ENCODE data around the gene CLDN5. TPM values are rescaled to one million over a fixed set of nuclear protein-coding genes. Genes with fewer than 3 reads are reported as not detected.
"Not testable (repeated sequence)": the region's sequence is repeated elsewhere in the genome, so short reads cannot be mapped to it uniquely, and the experiment has no call there.

CLDN5 gene
- total RNA-seq, 1 donor from 2014 or later = 0.47 TPM

DNA sequence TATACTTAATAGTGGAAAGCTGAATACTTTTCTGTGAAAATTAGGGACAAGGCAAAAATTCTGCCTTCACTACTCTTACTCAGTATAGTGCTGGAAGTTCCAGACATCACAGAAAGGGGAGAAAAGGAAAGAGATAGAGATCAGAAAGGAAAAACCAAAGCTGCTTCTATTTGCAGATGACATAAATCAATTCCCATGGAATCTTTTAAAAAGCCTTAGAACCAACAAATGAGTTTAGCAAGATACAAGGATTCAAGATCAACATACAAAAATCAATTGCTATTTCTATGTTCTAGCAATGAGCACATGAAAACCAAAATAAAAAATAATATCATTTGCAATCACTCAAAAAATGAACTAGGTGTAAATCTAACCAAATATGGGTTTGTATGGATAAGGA is 16.2 kb upstream of the CLDN5 start:
- DNase-seq (ENCODE audit: low spot score) = no peak
- peaks cover 19% of the 10 kb centered on the region for H3K27me3 Mint-ChIP-seq (ENCODE audit: insufficient read depth)
- H3K4me1 Mint-ChIP-seq (ENCODE audit: low read depth) = no peaks in the 10 kb centered on the region
- intact Hi-C loops (cut with micrococcal nuclease) = no loop called here
- H3K9me3 Mint-ChIP-seq = no peaks in the 10 kb centered on the region
- no peaks in the 10 kb centered on the region for H3K36me3 Mint-ChIP-seq (ENCODE audit: low read depth)
- no peak overlapping the region for H3K4me3 Mint-ChIP-seq
- no peak overlapping the region for H3K27ac Mint-ChIP-seq

DNA sequence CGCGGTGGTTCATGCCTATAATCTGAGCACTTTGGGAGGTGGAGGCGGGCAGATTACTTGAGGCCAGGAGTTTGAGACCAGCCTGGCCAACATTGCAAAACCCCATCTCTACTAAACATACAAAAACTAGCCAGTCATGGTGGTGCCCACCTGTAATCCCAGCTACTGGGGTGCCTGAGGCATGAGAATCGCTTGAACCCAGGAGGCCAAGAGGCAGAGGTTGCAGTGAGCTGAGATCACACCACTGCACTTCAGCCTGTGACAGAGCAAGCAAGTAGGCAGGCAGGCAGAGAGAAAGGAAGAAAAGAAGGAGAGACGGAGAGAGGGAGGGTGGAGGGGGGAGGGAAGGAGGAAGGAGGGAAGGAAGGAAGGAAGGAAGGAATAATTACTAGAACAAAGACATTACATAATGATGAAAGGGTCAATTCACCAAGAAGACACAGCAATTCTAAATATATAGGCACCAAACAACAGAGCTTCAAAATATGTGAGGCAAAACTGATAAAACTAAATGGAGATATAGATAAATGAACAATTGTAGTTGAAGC is 13.8 kb upstream of the CLDN5 start:
- intact Hi-C loops (cut with micrococcal nuclease) = no loop called here
- no peaks in the 10 kb centered on the region for H3K36me3 Mint-ChIP-seq (ENCODE audit: low read depth)
- no peaks in the 10 kb centered on the region for H3K4me1 Mint-ChIP-seq (ENCODE audit: low read depth)
- peaks cover 20% of the 10 kb centered on the region for H3K27me3 Mint-ChIP-seq (ENCODE audit: insufficient read depth)
- DNase-seq (ENCODE audit: low spot score) = no peak
- no peak overlapping the region for H3K27ac Mint-ChIP-seq
- no peaks in the 10 kb centered on the region for H3K9me3 Mint-ChIP-seq
- no peak overlapping the region for H3K4me3 Mint-ChIP-seq

DNA sequence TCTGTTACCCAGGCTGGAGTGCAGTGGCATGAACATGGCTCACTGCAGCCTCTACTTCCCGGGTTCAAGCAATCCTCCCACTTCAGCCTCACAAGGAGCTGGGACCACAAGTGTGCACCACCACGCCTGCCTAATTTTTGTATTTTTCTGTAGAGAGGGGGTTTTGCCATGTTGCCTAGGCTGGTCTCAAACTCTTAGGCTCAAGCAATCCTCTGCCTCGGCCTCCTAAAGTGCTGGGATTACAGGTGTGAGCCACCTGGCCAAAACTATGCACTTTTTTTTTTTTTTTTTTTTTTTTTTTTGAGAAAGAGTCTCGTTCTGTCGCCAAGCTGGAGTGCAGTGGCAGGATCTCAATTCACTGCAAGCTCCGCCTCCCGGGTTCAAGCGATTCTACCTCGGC is 12.4 kb upstream of the CLDN5 start:
- no peak overlapping the region for H3K4me3 Mint-ChIP-seq
- intact Hi-C loops (cut with micrococcal nuclease) = no loop called here
- peaks cover 20% of the 10 kb centered on the region for H3K27me3 Mint-ChIP-seq (ENCODE audit: insufficient read depth)
- DNase-seq (ENCODE audit: low spot score) = no peak
- H3K9me3 Mint-ChIP-seq = no peaks in the 10 kb centered on the region
- no peak overlapping the region for H3K27ac Mint-ChIP-seq
- H3K36me3 Mint-ChIP-seq (ENCODE audit: low read depth) = no peaks in the 10 kb centered on the region
- H3K4me1 Mint-ChIP-seq (ENCODE audit: low read depth) = no peaks in the 10 kb centered on the region

DNA sequence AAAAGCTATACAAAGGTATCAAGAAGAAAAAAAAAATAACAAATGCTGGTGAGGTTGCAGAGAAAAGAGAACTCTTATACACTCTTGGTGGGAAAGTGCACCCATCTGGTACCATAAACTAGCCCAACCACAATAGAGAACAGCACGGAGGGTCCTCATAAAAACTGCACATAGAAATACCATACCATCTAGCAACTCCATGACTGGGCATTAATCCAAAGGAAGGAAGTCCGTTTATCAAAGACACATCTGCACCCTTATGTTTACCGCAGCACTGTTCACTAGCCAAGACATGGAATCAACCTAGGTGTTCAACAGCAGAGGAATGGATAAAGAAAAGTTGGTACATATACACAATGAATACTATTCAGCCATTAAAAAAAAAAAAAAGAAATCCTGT is 10.8 kb upstream of the CLDN5 start:
- Mint-ChIP-seq H3K27me3 (ENCODE audit: insufficient read depth) (peaks cover 22% of the 10 kb centered on the region), H3K4me1 (ENCODE audit: low read depth) (no peaks in the 10 kb centered on the region), H3K36me3 (ENCODE audit: low read depth) (no peaks in the 10 kb centered on the region), H3K9me3 (no peaks in the 10 kb centered on the region), H3K27ac (no peak overlapping the region), H3K4me3 (no peak overlapping the region)
- intact Hi-C loops (cut with micrococcal nuclease) = no loop called here
- no peak for DNase-seq (ENCODE audit: low spot score)

DNA sequence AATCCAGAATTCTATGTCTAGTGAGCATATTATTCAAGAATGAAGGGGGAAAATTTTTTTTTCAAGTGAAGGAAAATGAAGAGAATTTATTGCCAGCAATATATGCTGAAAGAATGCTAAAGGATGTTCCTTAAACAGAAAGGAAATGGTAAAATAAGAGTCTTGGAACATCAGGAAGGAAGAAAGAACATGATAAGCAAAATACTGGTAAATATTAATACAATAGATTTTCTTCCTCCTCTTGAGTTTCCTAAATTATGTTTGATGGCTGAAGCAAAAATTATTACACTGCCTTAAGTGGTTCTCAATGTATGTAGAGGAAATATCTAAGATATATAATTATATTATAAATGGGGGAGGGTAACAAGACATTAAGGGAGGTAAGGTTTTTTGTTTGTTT is 9.6 kb upstream of the CLDN5 start:
- intact Hi-C loops (cut with micrococcal nuclease) = no loop called here
- DNase-seq (ENCODE audit: low spot score) = no peak
- H3K27ac Mint-ChIP-seq = no peak overlapping the region
- H3K9me3 Mint-ChIP-seq = no peaks in the 10 kb centered on the region
- H3K27me3 Mint-ChIP-seq (ENCODE audit: insufficient read depth) = peaks cover 19% of the 10 kb centered on the region
- H3K36me3 Mint-ChIP-seq (ENCODE audit: low read depth) = no peaks in the 10 kb centered on the region
- no peak overlapping the region for H3K4me3 Mint-ChIP-seq
- no peaks in the 10 kb centered on the region for H3K4me1 Mint-ChIP-seq (ENCODE audit: low read depth)

DNA sequence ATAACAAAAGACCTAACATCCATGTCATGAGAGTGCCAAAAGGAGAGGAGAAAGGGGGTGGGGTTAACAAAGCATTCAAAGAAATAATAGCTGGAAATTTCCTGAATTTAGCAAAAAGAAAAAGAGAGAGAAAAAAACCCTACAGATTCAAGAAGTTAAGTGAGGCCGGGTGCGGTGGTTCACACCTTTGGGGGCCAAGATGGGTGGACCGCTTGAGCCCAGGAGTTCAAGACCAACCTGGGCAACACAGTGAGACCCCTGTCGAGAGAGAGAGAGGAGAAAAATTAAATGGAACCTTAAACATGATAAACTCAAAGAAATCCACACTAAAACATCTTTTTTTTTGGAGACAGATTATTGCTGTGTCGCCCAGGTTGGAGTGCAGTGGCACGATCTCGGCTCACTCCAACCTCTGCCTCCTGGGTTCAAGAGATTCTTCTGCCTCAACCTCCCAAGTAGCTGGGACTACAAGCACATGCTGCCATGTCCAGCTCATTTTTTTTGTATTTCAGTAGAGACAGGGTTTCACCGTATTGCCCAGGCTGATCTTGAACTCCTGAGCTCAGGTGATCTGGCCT is 8.9 kb upstream of the CLDN5 start:
- H3K9me3 Mint-ChIP-seq = no peaks in the 10 kb centered on the region
- no peaks in the 10 kb centered on the region for H3K4me1 Mint-ChIP-seq (ENCODE audit: low read depth)
- intact Hi-C loops (cut with micrococcal nuclease) = no loop called here
- H3K27ac Mint-ChIP-seq = no peak overlapping the region
- no peak for DNase-seq (ENCODE audit: low spot score)
- H3K4me3 Mint-ChIP-seq = no peak overlapping the region
- H3K27me3 Mint-ChIP-seq (ENCODE audit: insufficient read depth) = peaks cover 19% of the 10 kb centered on the region
- H3K36me3 Mint-ChIP-seq (ENCODE audit: low read depth) = no peaks in the 10 kb centered on the region

DNA sequence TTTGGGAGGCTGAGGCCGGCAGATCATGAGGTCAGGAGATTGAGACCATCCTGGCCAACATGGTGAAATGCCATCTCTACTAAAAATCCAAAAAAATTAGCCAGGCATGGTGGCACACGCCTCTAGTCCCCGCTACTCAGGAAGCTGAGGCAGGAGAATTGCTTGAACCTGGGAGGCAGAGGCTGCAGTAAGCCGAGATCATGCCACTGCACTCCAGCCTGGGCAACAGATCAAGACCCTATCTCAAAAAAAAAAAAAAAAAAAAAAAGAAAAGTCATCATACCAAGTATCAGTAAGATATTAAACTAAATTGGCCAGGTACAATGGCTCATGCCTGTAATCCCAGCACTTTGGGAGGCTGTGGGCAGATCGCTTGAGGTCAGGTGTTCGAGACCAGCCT is 7.1 kb upstream of the CLDN5 start:
- H3K4me3 Mint-ChIP-seq; H3K9me3 Mint-ChIP-seq; intact Hi-C loops (cut with micrococcal nuclease); H3K27ac Mint-ChIP-seq; DNase-seq (ENCODE audit: low spot score); H3K36me3 Mint-ChIP-seq (ENCODE audit: low read depth); H3K4me1 Mint-ChIP-seq (ENCODE audit: low read depth): not testable (repeated sequence)
- peaks cover 19% of the 10 kb centered on the region for H3K27me3 Mint-ChIP-seq (ENCODE audit: insufficient read depth)

DNA sequence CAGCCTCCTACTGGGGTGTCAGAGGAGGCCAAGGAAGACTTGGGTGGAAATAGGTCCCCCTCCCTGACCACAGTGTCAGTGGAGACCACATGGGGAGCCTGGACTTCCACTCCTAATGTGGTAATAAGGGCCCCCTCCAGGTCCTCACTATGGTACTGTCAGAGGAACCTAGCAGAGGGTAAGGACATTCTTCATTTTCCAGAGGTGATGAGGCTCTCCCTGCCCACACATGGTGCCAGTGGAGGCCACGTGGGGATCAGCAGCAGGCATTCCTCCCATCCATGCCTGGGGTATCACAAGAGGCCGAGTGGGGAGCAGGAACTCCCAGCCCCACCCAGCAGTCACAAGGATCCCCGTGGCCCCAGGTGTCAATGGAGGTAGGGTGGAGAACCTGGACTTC is 6.5 kb upstream of the CLDN5 start:
- Mint-ChIP-seq H3K4me1 (ENCODE audit: low read depth) (no peaks in the 10 kb centered on the region), H3K9me3 (no peaks in the 10 kb centered on the region), H3K4me3 (no peak overlapping the region)

DNA sequence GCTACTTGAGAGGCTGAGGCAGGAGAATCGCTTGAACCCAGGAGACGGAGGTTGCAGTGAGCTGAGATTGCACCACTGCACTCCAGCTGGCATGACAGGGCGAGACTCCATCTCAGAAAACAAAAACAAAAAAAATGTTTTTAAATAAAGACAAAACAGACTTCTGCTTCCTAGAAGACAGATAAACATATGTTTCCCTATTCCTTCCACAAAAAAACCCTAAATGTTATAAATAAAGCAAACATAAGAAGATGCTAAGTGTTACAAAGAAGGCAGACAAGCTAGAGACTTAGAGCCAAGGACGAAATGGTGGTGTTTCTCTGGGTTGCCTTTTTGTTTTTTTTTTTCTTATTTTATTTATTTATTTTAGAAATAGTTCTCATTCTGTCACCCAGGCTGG is 5.6 kb upstream of the CLDN5 start:
- intact Hi-C loops (cut with micrococcal nuclease) = no loop called here

More for the DNA sequence above, 6.5 kb upstream of the CLDN5 start:
- DNase-seq (ENCODE audit: low spot score) = no peak
- Mint-ChIP-seq H3K27me3 (ENCODE audit: insufficient read depth) (peaks cover 19% of the 10 kb centered on the region), H3K27ac (no peak overlapping the region), H3K36me3 (ENCODE audit: low read depth) (no peaks in the 10 kb centered on the region)
- intact Hi-C loops (cut with micrococcal nuclease) = no loop called here

DNA sequence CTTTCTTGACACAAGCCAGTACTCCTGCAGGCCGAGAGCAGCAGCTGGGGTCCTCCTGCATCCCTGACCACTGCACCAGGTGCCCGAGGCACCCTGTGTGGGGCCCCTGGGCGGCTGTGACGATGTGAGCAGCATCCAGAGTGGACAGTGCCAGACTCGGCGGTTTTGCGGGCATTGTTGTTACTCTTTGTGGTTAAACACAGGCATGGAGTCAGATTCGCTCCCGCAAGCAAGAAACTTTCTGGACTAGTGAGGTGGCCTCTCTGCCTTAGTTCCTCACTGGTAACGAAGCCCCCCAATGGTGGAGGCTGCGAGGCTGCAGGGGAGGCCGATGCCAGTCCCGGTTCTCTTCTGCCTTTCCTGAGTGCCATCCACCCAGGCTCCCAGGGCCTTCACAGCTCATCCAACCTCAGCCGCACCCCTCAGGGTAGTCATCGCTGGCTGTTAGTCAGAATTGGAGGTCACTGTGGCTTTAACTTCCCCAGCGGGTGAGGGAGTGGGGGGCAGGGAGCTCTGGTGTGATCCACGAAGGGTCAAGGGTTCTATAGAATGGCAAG is 3.7 kb upstream of the CLDN5 start:
- peaks cover 20% of the 10 kb centered on the region for H3K27me3 Mint-ChIP-seq (ENCODE audit: insufficient read depth)
- H3K9me3 Mint-ChIP-seq = no peaks in the 10 kb centered on the region
- H3K4me1 Mint-ChIP-seq (ENCODE audit: low read depth) = peaks cover 2% of the 10 kb centered on the region
- H3K4me3 Mint-ChIP-seq = no peak overlapping the region
- intact Hi-C loops (cut with micrococcal nuclease) = no loop called here
- H3K27ac Mint-ChIP-seq = no peak overlapping the region
- no peak for DNase-seq (ENCODE audit: low spot score)
- H3K36me3 Mint-ChIP-seq (ENCODE audit: low read depth) = no peaks in the 10 kb centered on the region

More for the DNA sequence above, 5.6 kb upstream of the CLDN5 start:
- no peaks in the 10 kb centered on the region for H3K36me3 Mint-ChIP-seq (ENCODE audit: low read depth)
- no peaks in the 10 kb centered on the region for H3K9me3 Mint-ChIP-seq
- H3K27ac Mint-ChIP-seq = no peak overlapping the region
- no peak overlapping the region for H3K4me3 Mint-ChIP-seq
- no peak for DNase-seq (ENCODE audit: low spot score)
- no peaks in the 10 kb centered on the region for H3K4me1 Mint-ChIP-seq (ENCODE audit: low read depth)
- H3K27me3 Mint-ChIP-seq (ENCODE audit: insufficient read depth) = peaks cover 15% of the 10 kb centered on the region

DNA sequence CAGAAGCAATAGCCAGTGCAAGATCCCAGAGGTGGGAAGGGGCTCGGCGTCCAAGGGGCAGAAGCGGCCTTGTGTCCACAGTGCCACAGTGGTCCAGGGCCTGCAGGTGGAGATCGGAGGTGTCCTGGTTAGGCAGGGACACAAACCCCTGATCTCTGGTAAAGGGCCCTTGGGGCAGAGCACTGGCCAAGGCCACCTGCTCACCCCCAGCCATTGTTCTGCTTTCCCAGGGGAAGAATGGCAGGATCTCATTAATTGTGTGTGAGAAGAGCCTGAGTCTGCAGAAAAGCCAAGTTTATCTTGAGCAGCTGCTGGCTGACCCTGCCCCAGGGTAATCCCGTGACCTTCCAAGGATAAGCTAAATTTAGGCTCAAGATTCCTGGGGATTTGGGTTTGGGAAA is 3.1 kb upstream of the CLDN5 start:
- Mint-ChIP-seq H3K36me3 (ENCODE audit: low read depth) (peaks cover 1% of the 10 kb centered on the region), H3K4me3 (no peak overlapping the region), H3K9me3 (no peaks in the 10 kb centered on the region), H3K4me1 (ENCODE audit: low read depth) (peaks cover 7% of the 10 kb centered on the region), H3K27ac (no peak overlapping the region), H3K27me3 (ENCODE audit: insufficient read depth) (peaks cover 23% of the 10 kb centered on the region)
- intact Hi-C loops (cut with micrococcal nuclease) = no loop called here
- DNase-seq (ENCODE audit: low spot score) = no peak

DNA sequence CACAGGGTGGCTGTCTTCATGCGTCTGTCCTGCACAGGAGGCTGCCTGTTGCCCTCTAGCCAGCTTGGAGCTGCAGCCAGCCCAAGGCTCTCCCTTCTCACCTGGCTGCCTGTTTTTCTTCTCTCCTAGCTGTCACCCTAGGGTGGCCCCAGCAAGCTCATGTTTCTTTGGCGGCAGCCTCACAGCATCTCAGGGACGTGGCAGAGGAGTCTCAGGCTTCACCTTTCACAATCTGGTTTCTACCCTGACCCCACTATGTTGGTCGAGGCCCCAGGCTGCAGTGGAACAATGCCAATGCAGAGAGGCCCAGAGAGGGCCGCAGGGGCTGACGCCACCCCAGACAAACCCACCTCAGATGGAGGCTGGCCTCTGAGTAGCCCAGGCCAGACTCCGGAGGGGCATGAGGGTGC is 2.5 kb upstream of the CLDN5 start:
- Mint-ChIP-seq H3K27me3 (ENCODE audit: insufficient read depth) (peaks cover 23% of the 10 kb centered on the region), H3K27ac (no peak overlapping the region), H3K9me3 (no peaks in the 10 kb centered on the region), H3K36me3 (ENCODE audit: low read depth) (peaks cover 1% of the 10 kb centered on the region), H3K4me3 (no peak overlapping the region), H3K4me1 (ENCODE audit: low read depth) (peaks cover 7% of the 10 kb centered on the region)
- intact Hi-C loops (cut with micrococcal nuclease) = no loop called here
- no peak for DNase-seq (ENCODE audit: low spot score)

DNA sequence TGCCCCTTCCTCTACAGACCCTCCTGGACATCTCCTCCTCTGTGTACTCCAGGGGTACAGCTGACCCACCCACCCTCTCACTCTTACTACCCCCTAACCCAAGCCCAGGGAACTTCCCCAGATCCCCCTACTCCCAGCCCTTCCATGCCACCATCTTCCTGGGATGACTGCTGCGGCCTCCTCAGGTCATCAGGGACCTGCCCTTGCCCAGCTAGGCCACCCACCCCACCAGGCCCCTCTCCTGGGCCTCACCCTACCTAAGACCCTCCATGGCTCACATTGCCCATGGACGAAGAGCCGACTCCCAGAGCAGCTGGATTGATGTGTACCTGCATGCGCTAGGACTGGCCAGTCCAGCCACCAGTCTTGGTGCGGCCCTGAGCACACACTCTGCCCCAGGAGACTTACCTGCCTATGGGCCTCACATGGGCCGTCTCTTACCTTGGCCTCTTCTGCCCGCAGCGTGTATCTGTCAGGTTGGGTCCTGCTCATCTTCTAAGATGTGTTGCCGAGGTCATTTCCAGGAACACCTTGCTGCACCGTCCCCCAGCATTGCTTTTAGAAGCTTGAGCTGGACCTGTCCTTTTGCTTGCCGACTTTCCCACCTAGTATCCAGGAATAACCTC is 2.0 kb upstream of the CLDN5 start:
- Mint-ChIP-seq H3K9me3 (no peaks in the 10 kb centered on the region), H3K36me3 (ENCODE audit: low read depth) (peaks cover 1% of the 10 kb centered on the region), H3K27me3 (ENCODE audit: insufficient read depth) (peaks cover 22% of the 10 kb centered on the region), H3K27ac (no peak overlapping the region), H3K4me3 (no peak overlapping the region), H3K4me1 (ENCODE audit: low read depth) (peaks cover 7% of the 10 kb centered on the region)
- intact Hi-C loops (cut with micrococcal nuclease) = no loop called here
- DNase-seq (ENCODE audit: low spot score) = no peak

Data from activated T-helper 1 cell treated with anti-CD3 and anti-CD28 coated beads, Interleukin-12 subunit alpha, Interleukin-12 subunit beta, Interleukin-2, Interleukin-4 antibody, amounts not matched to agents 30 ng/mL and 10 ng/mL and 1 ng/mL, durations not matched to agents 14 hours and 24 hours and 36 hours (primary cell).